ENCODE measurements around the gene ZDHHC13. TPM values are rescaled to one million over a fixed set of nuclear protein-coding genes. Genes with fewer than 3 reads are reported as not detected.

Gene ZDHHC13
- total RNA-seq, 1 experiment from 2014 or later = 21.8 TPM

DNA sequence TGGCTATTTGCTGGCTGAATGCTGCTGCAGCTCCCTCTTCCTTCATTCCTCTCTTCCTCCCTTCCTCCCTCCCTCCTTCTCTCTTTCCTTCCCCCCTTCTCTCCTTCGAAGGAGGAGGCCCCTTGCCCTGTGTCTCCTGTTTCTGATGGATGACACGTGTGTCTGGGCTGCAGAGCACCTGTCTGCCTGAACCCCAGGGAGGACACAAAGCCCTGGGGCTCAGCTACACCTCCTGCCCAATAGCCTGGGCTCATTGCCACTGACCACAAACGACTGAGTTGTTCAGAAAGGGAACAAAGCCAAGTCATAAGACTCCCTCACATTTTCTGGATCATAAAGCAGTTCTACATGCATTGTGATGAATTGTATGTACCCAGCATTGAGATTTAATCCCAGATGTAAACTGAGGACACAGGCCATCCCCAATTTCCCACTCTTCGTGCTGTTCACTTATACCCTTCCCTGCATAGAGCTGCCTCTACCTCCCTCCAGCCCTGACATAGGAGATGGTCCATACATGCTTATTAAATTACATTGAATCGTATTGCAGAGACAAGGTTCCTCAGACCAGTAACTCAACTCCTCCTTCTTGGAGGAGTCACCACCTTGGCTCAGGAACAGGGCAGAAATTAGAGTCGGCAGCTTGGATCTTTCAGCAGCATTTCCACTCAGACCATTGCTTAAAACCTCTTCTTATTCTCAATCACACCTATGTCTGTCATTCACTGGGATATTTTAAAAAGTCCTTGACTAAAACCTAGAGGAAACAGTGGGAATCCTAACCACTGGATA, 83.6 kb downstream of the ZDHHC13 start:
- intact Hi-C loops (cut with micrococcal nuclease) = no loop called here
- Histone ChIP-seq H3K4me2 (ENCODE audit: low read length) (no peak overlapping the region), H3K36me3 (ENCODE audit: control insufficient read depth in 1 of 2, insufficient read depth in 2 of 2, low read length in 2 of 2) (no peaks in the 10 kb centered on the region), H3K4me1 (ENCODE audit: control insufficient read depth in 1 of 2, insufficient read depth in 2 of 2, low read length in 2 of 2) (peaks cover 3 to 5% of the 10 kb centered on the region in 2 experiments; a peak in 1 of 4 replicates), H3K9me3 (ENCODE audit: control insufficient read depth in 1 of 2, insufficient read depth in 1 of 2, low read depth in 1 of 2, low read length in 2 of 2) (no peaks in the 10 kb centered on the region), H3K9me2 (ENCODE audit: insufficient read depth) (no peaks in the 10 kb centered on the region), H3K79me2 (ENCODE audit: insufficient read depth, low read length) (no peaks in the 10 kb centered on the region), H3K27me3 (ENCODE audit: insufficient read depth, low read length) (peaks cover 6% of the 10 kb centered on the region; the same call in 1 of the 2 replicates), H3K4me3 (replicated peaks in 1 of 2; ENCODE audit: low read depth in 1 of 2, low read length in 2 of 2) (no peak overlapping the region), H4K20me1 (ENCODE audit: insufficient read depth) (no peaks in the 10 kb centered on the region), H3K27ac (ENCODE audit: low read depth, low read length) (no peak overlapping the region), H3K9ac (ENCODE audit: low read length) (no peak overlapping the region), H2AFZ (ENCODE audit: low read depth, low read length, poor library complexity, severe bottlenecking) (no peak overlapping the region)
- POLR2A ChIA-PET = no interaction called here
- ATAC-seq (no peak), DNase-seq (ENCODE audit: low read depth, low spot score) (no peak)
- RAD21 ChIA-PET (ENCODE audit: low non-redundant PET in 1 of 2, low total read pairs in 2 of 2, uncharacterized antibody in 2 of 2, unreplicated experiment in 2 of 2) = no interaction called here
- CTCF ChIA-PET = no interaction called here
- no peak for TF ChIP-seq EZH2 (IDR thresholded peaks at IDR 0.05)
- no peak for TF ChIP-seq FOSL1 (IDR thresholded peaks at IDR 0.05; ENCODE audit: low read depth)
- TF ChIP-seq ZFX (IDR thresholded peaks at IDR 0.05) = no peak
- TF ChIP-seq EGR1 (IDR thresholded peaks at IDR 0.05; ENCODE audit: low read depth) = no peak
- no peak for TF ChIP-seq YY1 (IDR thresholded peaks at IDR 0.05; ENCODE audit: extremely low read depth, insufficient replicate concordance, low read depth, low read length)
- TF ChIP-seq, protein P1, sequence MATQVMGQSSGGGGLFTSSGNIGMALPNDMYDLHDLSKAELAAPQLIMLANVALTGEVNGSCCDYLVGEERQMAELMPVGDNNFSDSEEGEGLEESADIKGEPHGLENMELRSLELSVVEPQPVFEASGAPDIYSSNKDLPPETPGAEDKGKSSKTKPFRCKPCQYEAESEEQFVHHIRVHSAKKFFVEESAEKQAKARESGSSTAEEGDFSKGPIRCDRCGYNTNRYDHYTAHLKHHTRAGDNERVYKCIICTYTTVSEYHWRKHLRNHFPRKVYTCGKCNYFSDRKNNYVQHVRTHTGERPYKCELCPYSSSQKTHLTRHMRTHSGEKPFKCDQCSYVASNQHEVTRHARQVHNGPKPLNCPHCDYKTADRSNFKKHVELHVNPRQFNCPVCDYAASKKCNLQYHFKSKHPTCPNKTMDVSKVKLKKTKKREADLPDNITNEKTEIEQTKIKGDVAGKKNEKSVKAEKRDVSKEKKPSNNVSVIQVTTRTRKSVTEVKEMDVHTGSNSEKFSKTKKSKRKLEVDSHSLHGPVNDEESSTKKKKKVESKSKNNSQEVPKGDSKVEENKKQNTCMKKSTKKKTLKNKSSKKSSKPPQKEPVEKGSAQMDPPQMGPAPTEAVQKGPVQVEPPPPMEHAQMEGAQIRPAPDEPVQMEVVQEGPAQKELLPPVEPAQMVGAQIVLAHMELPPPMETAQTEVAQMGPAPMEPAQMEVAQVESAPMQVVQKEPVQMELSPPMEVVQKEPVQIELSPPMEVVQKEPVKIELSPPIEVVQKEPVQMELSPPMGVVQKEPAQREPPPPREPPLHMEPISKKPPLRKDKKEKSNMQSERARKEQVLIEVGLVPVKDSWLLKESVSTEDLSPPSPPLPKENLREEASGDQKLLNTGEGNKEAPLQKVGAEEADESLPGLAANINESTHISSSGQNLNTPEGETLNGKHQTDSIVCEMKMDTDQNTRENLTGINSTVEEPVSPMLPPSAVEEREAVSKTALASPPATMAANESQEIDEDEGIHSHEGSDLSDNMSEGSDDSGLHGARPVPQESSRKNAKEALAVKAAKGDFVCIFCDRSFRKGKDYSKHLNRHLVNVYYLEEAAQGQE (IDR thresholded peaks at IDR 0.05; ENCODE audit: low read depth) = no peak
- no peak for TF ChIP-seq RAD21 (IDR thresholded peaks at IDR 0.05; ENCODE audit: low read depth)
- TF ChIP-seq, protein P2, sequence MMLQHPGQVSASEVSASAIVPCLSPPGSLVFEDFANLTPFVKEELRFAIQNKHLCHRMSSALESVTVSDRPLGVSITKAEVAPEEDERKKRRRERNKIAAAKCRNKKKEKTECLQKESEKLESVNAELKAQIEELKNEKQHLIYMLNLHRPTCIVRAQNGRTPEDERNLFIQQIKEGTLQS (IDR thresholded peaks at IDR 0.05) = no peak
- no peak for TF ChIP-seq POLR2A (IDR thresholded peaks at IDR 0.05; ENCODE audit: borderline replicate concordance, extremely low read depth, insufficient read depth, insufficient read length)
- no peak for TF ChIP-seq CEBPB (IDR thresholded peaks at IDR 0.05; ENCODE audit: low read depth)
- TF ChIP-seq, protein P3, sequence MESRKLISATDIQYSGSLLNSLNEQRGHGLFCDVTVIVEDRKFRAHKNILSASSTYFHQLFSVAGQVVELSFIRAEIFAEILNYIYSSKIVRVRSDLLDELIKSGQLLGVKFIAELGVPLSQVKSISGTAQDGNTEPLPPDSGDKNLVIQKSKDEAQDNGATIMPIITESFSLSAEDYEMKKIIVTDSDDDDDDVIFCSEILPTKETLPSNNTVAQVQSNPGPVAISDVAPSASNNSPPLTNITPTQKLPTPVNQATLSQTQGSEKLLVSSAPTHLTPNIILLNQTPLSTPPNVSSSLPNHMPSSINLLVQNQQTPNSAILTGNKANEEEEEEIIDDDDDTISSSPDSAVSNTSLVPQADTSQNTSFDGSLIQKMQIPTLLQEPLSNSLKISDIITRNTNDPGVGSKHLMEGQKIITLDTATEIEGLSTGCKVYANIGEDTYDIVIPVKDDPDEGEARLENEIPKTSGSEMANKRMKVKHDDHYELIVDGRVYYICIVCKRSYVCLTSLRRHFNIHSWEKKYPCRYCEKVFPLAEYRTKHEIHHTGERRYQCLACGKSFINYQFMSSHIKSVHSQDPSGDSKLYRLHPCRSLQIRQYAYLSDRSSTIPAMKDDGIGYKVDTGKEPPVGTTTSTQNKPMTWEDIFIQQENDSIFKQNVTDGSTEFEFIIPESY (IDR thresholded peaks at IDR 0.05; ENCODE audit: extremely low read depth, insufficient replicate concordance, low read length) = no peak
- TF ChIP-seq, protein P4, sequence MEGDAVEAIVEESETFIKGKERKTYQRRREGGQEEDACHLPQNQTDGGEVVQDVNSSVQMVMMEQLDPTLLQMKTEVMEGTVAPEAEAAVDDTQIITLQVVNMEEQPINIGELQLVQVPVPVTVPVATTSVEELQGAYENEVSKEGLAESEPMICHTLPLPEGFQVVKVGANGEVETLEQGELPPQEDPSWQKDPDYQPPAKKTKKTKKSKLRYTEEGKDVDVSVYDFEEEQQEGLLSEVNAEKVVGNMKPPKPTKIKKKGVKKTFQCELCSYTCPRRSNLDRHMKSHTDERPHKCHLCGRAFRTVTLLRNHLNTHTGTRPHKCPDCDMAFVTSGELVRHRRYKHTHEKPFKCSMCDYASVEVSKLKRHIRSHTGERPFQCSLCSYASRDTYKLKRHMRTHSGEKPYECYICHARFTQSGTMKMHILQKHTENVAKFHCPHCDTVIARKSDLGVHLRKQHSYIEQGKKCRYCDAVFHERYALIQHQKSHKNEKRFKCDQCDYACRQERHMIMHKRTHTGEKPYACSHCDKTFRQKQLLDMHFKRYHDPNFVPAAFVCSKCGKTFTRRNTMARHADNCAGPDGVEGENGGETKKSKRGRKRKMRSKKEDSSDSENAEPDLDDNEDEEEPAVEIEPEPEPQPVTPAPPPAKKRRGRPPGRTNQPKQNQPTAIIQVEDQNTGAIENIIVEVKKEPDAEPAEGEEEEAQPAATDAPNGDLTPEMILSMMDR (IDR thresholded peaks at IDR 0.05 in 2 of 3, conservative IDR thresholded peaks at IDR 0.05 in 1 of 3; ENCODE audit: borderline replicate concordance in 1 of 3, insufficient read depth in 1 of 3, low read depth in 2 of 3, low read length in 2 of 3) = no peak
- TF ChIP-seq ELF1 (IDR thresholded peaks at IDR 0.05; ENCODE audit: borderline replicate concordance, low read depth) = no peak
- no peak for TF ChIP-seq SIN3A (IDR thresholded peaks at IDR 0.05; ENCODE audit: low read depth)
- TF ChIP-seq, protein P5, sequence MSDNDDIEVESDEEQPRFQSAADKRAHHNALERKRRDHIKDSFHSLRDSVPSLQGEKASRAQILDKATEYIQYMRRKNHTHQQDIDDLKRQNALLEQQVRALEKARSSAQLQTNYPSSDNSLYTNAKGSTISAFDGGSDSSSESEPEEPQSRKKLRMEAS (IDR thresholded peaks at IDR 0.05) = no peak
- no peak for TF ChIP-seq EZH2phosphoT487 (IDR thresholded peaks at IDR 0.05; ENCODE audit: borderline replicate concordance)
- no TSS peak for BruUV-seq (replicated peaks)

Measured in HCT116 (cell line).